Measurements from ENCODE around the gene DDX3X.

GRCh38 chrX:41322821-41323603, 10.9 kb upstream of the DDX3X start:
- TF ChIP-seq GATA2 (IDR thresholded peaks at IDR 0.05; ENCODE audit: low read depth, low read length): no peak
- no peak for TF ChIP-seq GATA3 (IDR thresholded peaks at IDR 0.05; ENCODE audit: low read depth, low read length)
